ENCODE data around the gene OXSR1. TPM values are rescaled to one million over a fixed set of nuclear protein-coding genes. Genes with fewer than 3 reads are reported as not detected.

Gene OXSR1
- total and polyA plus RNA-seq, 8 donors, result 7.0 to 49.9 (median 19.8) TPM

- no peak for DNase-seq
- H3K9me3 ChIP-seq, result no peaks in the 10 kb centered on the region
- WGBS, 5 donors, result 73 to 90% (median 83%) methylated on average over 7 of the region's 7 CpGs
- peaks cover 49 to 68% (median 63%) of the 10 kb centered on the region in 4 donors for H3K36me3 ChIP-seq
- H3K27me3 ChIP-seq, result no peaks in the 10 kb centered on the region
- no peak overlapping the region for H3K4me3 ChIP-seq
- intact Hi-C loops (cut with DNase I; ENCODE audit: low total_unique reads), result loop anchor here (10.0 kb wide), 1 partner anchor 355 kb away; no protein-coding TSS in a partner anchor
- peaks cover 0 to 14% (median 5%) of the 10 kb centered on the region in 4 donors for H3K4me1 ChIP-seq
- H3K27ac ChIP-seq, result no peak overlapping the region
- TF ChIP-seq, protein P1, sequence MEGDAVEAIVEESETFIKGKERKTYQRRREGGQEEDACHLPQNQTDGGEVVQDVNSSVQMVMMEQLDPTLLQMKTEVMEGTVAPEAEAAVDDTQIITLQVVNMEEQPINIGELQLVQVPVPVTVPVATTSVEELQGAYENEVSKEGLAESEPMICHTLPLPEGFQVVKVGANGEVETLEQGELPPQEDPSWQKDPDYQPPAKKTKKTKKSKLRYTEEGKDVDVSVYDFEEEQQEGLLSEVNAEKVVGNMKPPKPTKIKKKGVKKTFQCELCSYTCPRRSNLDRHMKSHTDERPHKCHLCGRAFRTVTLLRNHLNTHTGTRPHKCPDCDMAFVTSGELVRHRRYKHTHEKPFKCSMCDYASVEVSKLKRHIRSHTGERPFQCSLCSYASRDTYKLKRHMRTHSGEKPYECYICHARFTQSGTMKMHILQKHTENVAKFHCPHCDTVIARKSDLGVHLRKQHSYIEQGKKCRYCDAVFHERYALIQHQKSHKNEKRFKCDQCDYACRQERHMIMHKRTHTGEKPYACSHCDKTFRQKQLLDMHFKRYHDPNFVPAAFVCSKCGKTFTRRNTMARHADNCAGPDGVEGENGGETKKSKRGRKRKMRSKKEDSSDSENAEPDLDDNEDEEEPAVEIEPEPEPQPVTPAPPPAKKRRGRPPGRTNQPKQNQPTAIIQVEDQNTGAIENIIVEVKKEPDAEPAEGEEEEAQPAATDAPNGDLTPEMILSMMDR (IDR thresholded peaks at IDR 0.05), result no peak
- TF ChIP-seq POLR2A (IDR thresholded peaks at IDR 0.05) (no peak), EP300 (IDR thresholded peaks at IDR 0.05) (no peak), POLR2AphosphoS5 (IDR thresholded peaks at IDR 0.05) (no peak)
These were observed 45.3 kb upstream of the OXSR1 start for GRCh38 chr3:38119821-38120692.

DNA sequence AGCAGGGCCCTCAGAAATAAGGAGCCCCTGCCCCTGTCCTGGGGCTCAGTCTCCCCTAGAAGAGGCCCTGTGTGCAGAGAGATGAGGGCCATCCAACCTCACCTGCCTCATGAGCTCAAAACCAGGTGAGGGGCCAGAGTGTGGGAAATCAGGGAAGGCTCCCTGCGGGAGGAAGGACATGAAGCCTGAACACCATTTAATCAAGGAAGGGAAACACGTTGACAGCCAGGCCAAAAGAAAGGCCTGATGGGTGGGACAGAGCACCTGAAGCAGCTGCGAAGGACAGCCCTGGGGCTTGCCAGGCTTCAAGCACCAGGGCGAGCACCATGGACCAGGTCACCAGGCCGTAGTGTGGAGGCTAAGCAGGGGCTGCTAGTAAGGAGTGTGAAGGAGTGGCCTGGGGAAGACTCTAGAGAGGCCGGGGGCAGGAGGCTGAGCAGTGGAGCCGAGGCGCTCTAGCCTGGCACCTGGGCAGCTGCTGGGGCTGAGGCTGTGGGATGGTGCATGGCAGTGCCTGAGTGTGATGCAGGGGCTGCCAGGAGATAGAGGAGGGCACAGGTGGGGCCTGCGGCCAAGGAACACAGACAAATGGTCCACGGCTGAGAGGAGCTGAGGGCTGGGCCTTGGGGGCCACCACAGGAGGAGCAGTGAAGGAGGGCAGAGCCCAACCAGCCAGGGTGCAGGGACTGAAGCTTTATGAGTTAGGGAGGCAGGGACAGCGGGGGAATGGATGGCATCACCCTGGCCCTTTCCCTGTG lies 44.5 kb upstream of the OXSR1 start:
- DNase-seq, result peak in 1 of 2 donors; percentile 24
- Histone ChIP-seq H3K27ac (no peak overlapping the region), H3K27me3 (no peaks in the 10 kb centered on the region), H3K9me3 (no peaks in the 10 kb centered on the region), H3K4me1 (peaks cover 0 to 14% (median 5%) of the 10 kb centered on the region in 4 donors), H3K36me3 (peaks cover 57 to 76% (median 71%) of the 10 kb centered on the region in 4 donors), H3K4me3 (no peak overlapping the region)
- intact Hi-C loops (cut with DNase I; ENCODE audit: low total_unique reads), result loop anchor here (10.0 kb wide), 1 partner anchor 354 kb away; no protein-coding TSS in a partner anchor
- TF ChIP-seq POLR2A (IDR thresholded peaks at IDR 0.05) (no peak), POLR2AphosphoS5 (IDR thresholded peaks at IDR 0.05) (no peak), EP300 (IDR thresholded peaks at IDR 0.05) (no peak)
- TF ChIP-seq, protein P1 (IDR thresholded peaks at IDR 0.05), result no peak
- 82 to 92% (median 89%) methylated on average over 10 to 11 of the region's 11 CpGs for WGBS, 5 donors

DNA sequence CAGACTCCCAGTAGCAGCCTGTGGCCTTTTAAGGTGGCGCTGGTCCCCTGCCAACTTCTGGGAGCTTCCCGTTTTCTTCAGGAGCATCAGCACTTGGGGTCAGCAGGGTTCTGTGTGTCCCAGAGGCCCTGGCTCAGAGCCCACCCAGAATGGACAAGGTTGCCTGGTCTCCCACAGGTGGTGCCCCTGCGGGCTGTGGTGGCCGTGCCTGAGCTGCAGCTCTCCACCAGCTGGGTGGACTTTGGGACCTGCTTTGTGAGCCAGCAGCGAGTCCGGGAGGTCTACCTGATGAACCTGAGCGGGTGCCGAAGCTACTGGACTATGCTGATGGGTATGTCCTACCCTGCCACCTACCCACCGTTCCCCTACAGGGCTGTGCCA lies 43.9 kb upstream of the OXSR1 start:
- Histone ChIP-seq H3K4me3 (no peak overlapping the region), H3K36me3 (peaks cover 62 to 82% (median 77%) of the 10 kb centered on the region in 4 donors), H3K4me1 (peaks cover 0 to 14% (median 5%) of the 10 kb centered on the region in 4 donors), H3K27ac (no peak overlapping the region), H3K27me3 (no peaks in the 10 kb centered on the region), H3K9me3 (no peaks in the 10 kb centered on the region)
- intact Hi-C loops (cut with DNase I; ENCODE audit: low total_unique reads), result loop anchor here (10.0 kb wide), 1 partner anchor 353 kb away; no protein-coding TSS in a partner anchor
- no peak for TF ChIP-seq POLR2AphosphoS5 (IDR thresholded peaks at IDR 0.05)
- WGBS, 5 donors, result 85 to 90% (median 88%) methylated on average over 9 of the region's 9 CpGs
- peak in 1 of 2 donors; percentile 20 for DNase-seq

DNA sequence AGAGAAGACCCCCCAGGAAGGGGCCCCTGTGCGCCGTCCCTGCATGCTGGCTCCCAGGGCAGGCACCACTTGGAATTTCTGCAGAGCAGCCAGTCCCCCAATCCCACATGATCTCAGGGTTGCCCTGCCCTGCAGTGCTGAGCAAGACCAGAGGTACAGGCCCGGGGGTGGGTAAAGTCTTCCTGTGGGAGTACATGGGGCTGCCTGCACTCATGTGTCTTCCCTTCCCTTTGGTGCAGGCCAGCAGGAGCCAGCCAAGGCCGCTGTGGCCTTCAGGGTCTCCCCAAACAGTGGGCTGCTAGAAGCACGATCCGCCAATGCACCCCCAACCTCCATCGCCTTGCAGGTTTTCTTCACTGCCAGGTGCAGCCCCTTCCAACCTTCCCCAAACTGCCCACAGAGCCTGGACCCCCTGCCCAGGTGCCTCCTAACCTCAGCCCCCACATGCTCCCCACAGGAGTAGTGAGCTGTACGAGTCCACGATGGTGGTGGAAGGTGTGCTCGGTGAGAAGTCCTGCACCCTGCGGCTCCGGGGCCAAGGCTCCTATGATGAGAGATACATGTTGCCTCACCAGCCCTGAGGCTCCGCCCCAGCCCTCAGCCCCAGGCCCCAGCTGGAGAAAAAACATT lies 43.4 kb upstream of the OXSR1 start:
- 90 to 97% (median 94%) methylated on average over 3 to 13 of the region's 13 CpGs for WGBS, 5 donors
- Histone ChIP-seq H3K36me3 (peaks cover 67 to 87% (median 82%) of the 10 kb centered on the region in 4 donors), H3K4me3 (no peak overlapping the region), H3K4me1 (peaks cover 0 to 10% (median 5%) of the 10 kb centered on the region in 4 donors), H3K27me3 (no peaks in the 10 kb centered on the region), H3K27ac (no peak overlapping the region), H3K9me3 (no peaks in the 10 kb centered on the region)
- DNase-seq, result peak in 1 of 2 donors; percentile 22
- TF ChIP-seq POLR2A (IDR thresholded peaks at IDR 0.05) (no peak), POLR2AphosphoS5 (IDR thresholded peaks at IDR 0.05) (no peak), EP300 (IDR thresholded peaks at IDR 0.05) (no peak)
- TF ChIP-seq, protein P1 (IDR thresholded peaks at IDR 0.05), result no peak
- intact Hi-C loops (cut with DNase I; ENCODE audit: low total_unique reads), result loop anchor here (10.0 kb wide), 1 partner anchor 353 kb away; no protein-coding TSS in a partner anchor

All from stomach (tissue), 9 donors.